Right lobe of liver (tissue), 4 donors: ENCODE data around the gene PLPP7.

Experiments
- CTCF ChIP-seq, 4 donors: fragments of 200-600 bp in 3 of 4; fragments of 450-650 bp in 1 of 4; IDR thresholded peaks; one replicate each; pipeline versions ENCODE4 v1.5.1 to v1.8.0; 2016 to 2022; ENCODE audit warnings: antibody characterized with exemption in 4 of 4, mild to moderate bottlenecking in 2 of 4
- POLR2A ChIP-seq: fragments of 450-650 bp; IDR thresholded peaks from one replicate; pipeline ENCODE4 v1.6.1; 2017; ENCODE audit warnings: antibody characterized with exemption, mild to moderate bottlenecking
- donor health status: DM: no; HTN: no; CAD: no.
- donor health status: DM: no; HTN: no; CAD: no.
- donor health status: DM: no; HTN: yes; CAD: no.

GRCh38 chr9:131282688-131283422 lies 6.7 kb upstream of the PLPP7 start:
- TF ChIP-seq CTCF (IDR thresholded peaks at IDR 0.05) (no peak), POLR2A (no peak)
